HEK293T (cell line): ENCODE data around the gene FOXD4L6.
"Not testable (repeated sequence)": the region's sequence is repeated elsewhere in the genome, so short reads cannot be mapped to it uniquely, and the experiment has no call there.

ENCODE experiments used
- ARNT ChIP-seq: fragments of 450-650 bp; IDR thresholded peaks from 2 replicates; pipeline ENCODE4 v1.6.1; 2017; ENCODE audit warnings: mild to moderate bottlenecking
- BHLHE40 ChIP-seq: fragments of 450-650 bp; IDR thresholded peaks from 2 replicates; pipeline ENCODE4 v1.6.1; 2016; ENCODE audit warnings: mild to moderate bottlenecking, moderate library complexity, borderline replicate concordance
- FOXA1 ChIP-seq: fragments of 450-650 bp; IDR thresholded peaks from 2 replicates; pipeline ENCODE4 v1.6.1; 2016; ENCODE audit warnings: mild to moderate bottlenecking
- FOXK2 ChIP-seq: fragments of 450-650 bp; IDR thresholded peaks from 2 replicates; pipeline ENCODE4 v1.6.1; 2016; ENCODE audit warnings: mild to moderate bottlenecking
- LEF1 ChIP-seq: fragments of 450-650 bp; IDR thresholded peaks from 2 replicates; pipeline ENCODE4 v1.6.1; 2017; ENCODE audit warnings: mild to moderate bottlenecking, borderline replicate concordance
- SP1 ChIP-seq: fragments of 450-650 bp; IDR thresholded peaks from 2 replicates; pipeline ENCODE4 v1.6.1; 2017
- ZNF384 ChIP-seq: fragments of 450-650 bp; IDR thresholded peaks from 2 replicates; pipeline ENCODE4 v1.6.1; 2016
- TF ChIP-seq, protein P1 (sequence below): fragments of 450-650 bp; IDR thresholded peaks from 2 replicates; pipeline ENCODE4 v1.6.1; 2016

DNA sequence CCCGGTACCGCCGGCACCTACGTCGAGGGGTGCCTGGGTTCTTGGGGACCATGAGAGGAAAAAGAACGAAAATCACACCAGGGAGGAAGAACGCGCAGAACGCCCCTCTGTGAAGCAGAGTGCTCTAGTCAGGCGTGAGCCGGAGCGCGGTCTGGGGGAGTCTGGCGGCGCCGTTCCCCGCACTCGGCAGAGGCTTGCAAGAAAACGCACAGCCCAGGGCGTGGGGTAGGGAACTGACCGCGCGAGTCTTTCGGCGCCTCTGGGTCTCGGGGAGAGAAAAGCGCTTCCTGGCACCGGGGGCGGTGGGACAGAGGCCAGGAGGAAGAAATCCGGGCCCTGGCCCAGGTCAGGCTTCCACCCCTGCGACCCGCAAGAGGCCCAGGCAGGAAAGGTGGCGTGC lies 4.7 kb downstream of the FOXD4L6 start:
- TF ChIP-seq FOXA1, LEF1, ZNF384, ARNT, SP1, BHLHE40, FOXK2: not testable (repeated sequence)
- TF ChIP-seq, protein P1, sequence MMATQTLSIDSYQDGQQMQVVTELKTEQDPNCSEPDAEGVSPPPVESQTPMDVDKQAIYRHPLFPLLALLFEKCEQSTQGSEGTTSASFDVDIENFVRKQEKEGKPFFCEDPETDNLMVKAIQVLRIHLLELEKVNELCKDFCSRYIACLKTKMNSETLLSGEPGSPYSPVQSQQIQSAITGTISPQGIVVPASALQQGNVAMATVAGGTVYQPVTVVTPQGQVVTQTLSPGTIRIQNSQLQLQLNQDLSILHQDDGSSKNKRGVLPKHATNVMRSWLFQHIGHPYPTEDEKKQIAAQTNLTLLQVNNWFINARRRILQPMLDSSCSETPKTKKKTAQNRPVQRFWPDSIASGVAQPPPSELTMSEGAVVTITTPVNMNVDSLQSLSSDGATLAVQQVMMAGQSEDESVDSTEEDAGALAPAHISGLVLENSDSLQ, result not testable (repeated sequence)
